Endodermal cell (in vitro differentiated cells): Measurements from ENCODE around the gene SLAMF1. TPM values are rescaled to one million over a fixed set of nuclear protein-coding genes. Genes with fewer than 3 reads are reported as not detected.

Experiments used
- DNase-seq: peaks from one replicate; pipeline ENCODE4 v3.0.0-alpha.2; 2017
- H3K27ac ChIP-seq: 2 replicates; pipeline ENCODE4 v1.5.1; 2013; ENCODE audit warnings: mild to moderate bottlenecking, low read depth, low read length, moderate library complexity
- H3K27me3 ChIP-seq: 2 replicates; pipeline ENCODE4 v1.6.1; 2013; ENCODE audit warnings: mild to moderate bottlenecking, low read length, moderate library complexity; ENCODE audit not compliant: insufficient read depth, control insufficient read depth, poor library complexity, severe bottlenecking
- H3K36me3 ChIP-seq: 2 replicates; pipeline ENCODE4 v1.7.0; 2013; ENCODE audit warnings: mild to moderate bottlenecking, low read length, moderate library complexity; ENCODE audit not compliant: control insufficient read depth, insufficient read depth
- H3K4me1 ChIP-seq: one replicate; pipeline ENCODE4 v1.7.0; 2013; ENCODE audit warnings: low read length; ENCODE audit not compliant: control insufficient read depth, insufficient read depth
- H3K4me3 ChIP-seq: 2 replicates; pipeline ENCODE4 v1.5.1; 2013; ENCODE audit warnings: mild to moderate bottlenecking, low read length, moderate library complexity
- H3K9ac ChIP-seq: 2 replicates; pipeline ENCODE4 v1.6.1; 2013; ENCODE audit warnings: mild to moderate bottlenecking, low read length, moderate library complexity; ENCODE audit not compliant: poor library complexity, severe bottlenecking; ENCODE audit errors: extremely low read depth
- H3K9me3 ChIP-seq: 2 replicates; pipeline ENCODE4 v1.6.1; 2013; ENCODE audit warnings: mild to moderate bottlenecking, low read length, moderate library complexity; ENCODE audit not compliant: control insufficient read depth
- H3K27ac Mint-ChIP-seq: 2 replicates; pipeline ENCODE4 v1.8.0; 2020; ENCODE audit warnings: mixed read lengths
- H3K27me3 Mint-ChIP-seq: 2 replicates; pipeline ENCODE4 v1.8.0; 2021; ENCODE audit warnings: mild to moderate bottlenecking, mixed read lengths; ENCODE audit not compliant: insufficient read depth
- H3K36me3 Mint-ChIP-seq: 2 replicates; pipeline ENCODE4 v1.8.0; 2020; ENCODE audit warnings: low read depth, mixed read lengths
- H3K4me1 Mint-ChIP-seq: 2 replicates; pipeline ENCODE4 v1.8.0; 2020; ENCODE audit warnings: mixed read lengths
- H3K4me3 Mint-ChIP-seq: 2 replicates; pipeline ENCODE4 v1.8.0; 2020; ENCODE audit warnings: mild to moderate bottlenecking, moderate library complexity, mixed read lengths
- H3K9me3 Mint-ChIP-seq: 2 replicates; pipeline ENCODE4 v1.8.0; 2020; ENCODE audit warnings: mild to moderate bottlenecking, mixed read lengths
- CTCF ChIP-seq: fragments of 200-600 bp; sonication (generic); conservative IDR thresholded peaks from 2 replicates; pipeline ENCODE4 v1.5.0; 2021; ENCODE audit warnings: antibody characterized with exemption, mild to moderate bottlenecking
- WGBS, 2 experiments: methylation state at CpG; one replicate each; pipeline versions ENCODE4 v1.1.5 to v1.1.7; 2013; ENCODE audit warnings: missing lambda C conversion rate in 2 of 2, mixed read lengths in 1 of 2; ENCODE audit not compliant: insufficient coverage in 1 of 2, insufficient read length in 1 of 2; 5-methylcytosine and 5-hydroxymethylcytosine counted together
- total RNA-seq, 2 donors: library from RNA; stranded (reverse); fragmentation: NEBNext Ultra II Directional in 1 of 2; extraction: Animal tissue kit (Norgen Biotek cat#: 25700) in 1 of 2; gene quantifications; 2 replicates in 1 of 2; 3 replicates in 1 of 2; pipeline ENCODE4 v1.2.1, GENCODE V29; 2021

SLAMF1 gene
- total RNA-seq, 2 donors from 2014 or later: not detected

DNA sequence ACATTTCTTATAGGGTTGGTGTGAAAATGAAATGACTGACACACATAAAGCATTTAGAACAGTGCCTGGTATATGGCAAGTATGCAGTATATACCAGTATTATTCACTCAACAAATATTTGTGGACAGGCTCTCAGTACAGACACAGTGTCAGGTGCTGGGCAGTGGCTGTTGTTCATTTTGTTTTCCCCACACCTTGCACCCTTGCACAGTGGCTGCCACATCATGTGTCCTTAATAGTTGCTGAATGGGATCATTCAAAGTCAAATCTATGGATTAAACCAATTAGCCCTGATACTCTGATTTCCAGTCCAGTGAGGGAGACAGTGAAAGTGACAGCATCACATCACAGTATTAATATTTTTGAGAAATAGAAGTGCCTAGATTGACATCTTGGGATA lies 2.4 kb downstream of the SLAMF1 start:
- Mint-ChIP-seq H3K36me3 (no peaks in the 10 kb centered on the region), H3K4me1 (peaks cover 18% of the 10 kb centered on the region), H3K27me3 (no peaks in the 10 kb centered on the region)

GRCh38 chr1:160643138-160643537 lies 3.7 kb downstream of the SLAMF1 start:
- Mint-ChIP-seq H3K27ac (no peak overlapping the region), H3K4me1 (peaks cover 25% of the 10 kb centered on the region), H3K36me3 (no peaks in the 10 kb centered on the region), H3K4me3 (no peak overlapping the region), H3K27me3 (no peaks in the 10 kb centered on the region), H3K9me3 (no peaks in the 10 kb centered on the region)
- no peak overlapping the region for H3K27ac ChIP-seq
- H3K4me1 ChIP-seq: peaks cover 5% of the 10 kb centered on the region
- H3K36me3 ChIP-seq: no peaks in the 10 kb centered on the region
- no peaks in the 10 kb centered on the region for H3K9me3 ChIP-seq
- TF ChIP-seq CTCF: no peak
- DNase-seq: no peak
- H3K9ac ChIP-seq: no peak overlapping the region
- H3K4me3 ChIP-seq: no peak overlapping the region
- no peaks in the 10 kb centered on the region for H3K27me3 ChIP-seq
- WGBS, 2 experiments: 93 to 100% methylated on average over 1 to 5 of the region's 5 CpGs

More for the DNA sequence above, 2.4 kb downstream of the SLAMF1 start:
- H3K9me3 ChIP-seq: peaks cover 6% of the 10 kb centered on the region
- TF ChIP-seq CTCF: no peak
- Mint-ChIP-seq H3K9me3 (peaks cover 4% of the 10 kb centered on the region), H3K27ac (no peak overlapping the region), H3K4me3 (no peak overlapping the region)
- H3K36me3 ChIP-seq: no peaks in the 10 kb centered on the region
- H3K27ac ChIP-seq: no peak overlapping the region
- no peaks in the 10 kb centered on the region for H3K27me3 ChIP-seq
- no peak overlapping the region for H3K4me3 ChIP-seq
- DNase-seq: no peak
- peaks cover 5% of the 10 kb centered on the region for H3K4me1 ChIP-seq
- H3K9ac ChIP-seq: no peak overlapping the region

GRCh38 chr1:160642281-160642644 lies 4.6 kb downstream of the SLAMF1 start:
- Mint-ChIP-seq H3K9me3 (no peaks in the 10 kb centered on the region), H3K4me3 (no peak overlapping the region)

More at GRCh38 chr1:160642281-160642644, 4.6 kb downstream of the SLAMF1 start:
- no peak overlapping the region for H3K27ac ChIP-seq
- no peak overlapping the region for H3K27ac Mint-ChIP-seq
- 97 to 100% methylated on average over 2 of the region's 2 CpGs for WGBS, 2 experiments
- H3K36me3 ChIP-seq: no peaks in the 10 kb centered on the region
- no peak overlapping the region for H3K9ac ChIP-seq
- TF ChIP-seq CTCF: no peak
- H3K27me3 Mint-ChIP-seq: no peaks in the 10 kb centered on the region
- H3K9me3 ChIP-seq: no peaks in the 10 kb centered on the region
- no peaks in the 10 kb centered on the region for H3K36me3 Mint-ChIP-seq
- H3K4me1 Mint-ChIP-seq: peaks cover 34% of the 10 kb centered on the region
- no peak for DNase-seq
- no peaks in the 10 kb centered on the region for H3K27me3 ChIP-seq
- H3K4me1 ChIP-seq: peaks cover 9% of the 10 kb centered on the region
- no peak overlapping the region for H3K4me3 ChIP-seq
